ENCODE data around the gene CDCA4.

CDCA4 gene

DNA sequence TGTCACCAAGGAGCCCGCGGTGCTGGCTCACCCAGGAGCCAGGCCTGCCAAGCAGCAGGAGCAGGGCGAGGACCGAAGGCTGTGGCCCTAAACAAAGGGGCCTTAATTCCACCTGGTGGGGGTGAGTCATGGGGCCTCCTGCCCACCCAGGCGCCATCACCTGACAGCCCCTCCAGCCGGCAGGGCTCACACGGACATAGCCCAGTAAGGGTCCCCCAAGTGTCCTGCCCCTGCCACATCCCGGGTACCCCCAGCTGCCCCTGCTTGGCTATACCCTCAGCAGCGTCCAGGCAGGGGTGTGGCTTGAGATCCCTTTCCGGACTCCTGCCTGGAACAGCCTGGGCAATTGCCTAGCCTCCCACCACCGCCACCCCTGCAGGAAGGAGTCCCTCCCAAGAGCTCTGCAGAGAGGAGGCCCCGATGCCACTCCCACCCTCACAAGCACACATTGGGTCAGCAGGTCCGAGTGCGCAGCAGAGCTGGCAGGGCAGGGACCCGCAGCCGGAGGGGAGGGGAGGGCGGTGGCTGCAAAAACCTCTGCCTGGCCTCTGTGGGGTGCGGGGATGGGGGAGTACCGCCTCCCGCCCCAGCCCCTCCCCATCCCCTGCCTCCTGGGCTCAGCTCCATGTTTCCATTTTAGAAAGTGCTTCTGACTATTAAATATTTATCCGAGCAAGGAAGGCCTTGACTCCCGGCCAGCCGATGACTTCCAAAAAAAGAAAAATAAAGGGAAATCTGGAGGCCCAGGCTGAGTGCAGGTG lies 47.3 kb downstream of the CDCA4 start:
- no peak for DNase-seq (ENCODE audit: low read depth)
- no peak overlapping the region for H3K4me3 ChIP-seq (ENCODE audit: low read depth, low read length)

DNA sequence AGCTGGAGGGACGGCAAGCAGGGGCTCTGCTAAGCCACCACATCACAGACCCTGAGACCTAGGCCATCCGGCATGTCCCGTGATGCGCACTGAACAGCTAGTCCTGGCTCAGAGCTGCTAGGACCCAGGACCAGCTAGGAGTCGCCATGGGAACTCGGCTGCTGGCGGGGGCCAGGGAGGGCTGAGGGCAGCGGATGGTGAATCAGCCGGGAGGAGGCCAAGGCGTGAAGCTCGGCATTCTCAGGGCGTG lies 47.8 kb downstream of the CDCA4 start:
- H3K4me3 ChIP-seq (ENCODE audit: low read depth, low read length): no peak overlapping the region
- TF ChIP-seq, protein P1, sequence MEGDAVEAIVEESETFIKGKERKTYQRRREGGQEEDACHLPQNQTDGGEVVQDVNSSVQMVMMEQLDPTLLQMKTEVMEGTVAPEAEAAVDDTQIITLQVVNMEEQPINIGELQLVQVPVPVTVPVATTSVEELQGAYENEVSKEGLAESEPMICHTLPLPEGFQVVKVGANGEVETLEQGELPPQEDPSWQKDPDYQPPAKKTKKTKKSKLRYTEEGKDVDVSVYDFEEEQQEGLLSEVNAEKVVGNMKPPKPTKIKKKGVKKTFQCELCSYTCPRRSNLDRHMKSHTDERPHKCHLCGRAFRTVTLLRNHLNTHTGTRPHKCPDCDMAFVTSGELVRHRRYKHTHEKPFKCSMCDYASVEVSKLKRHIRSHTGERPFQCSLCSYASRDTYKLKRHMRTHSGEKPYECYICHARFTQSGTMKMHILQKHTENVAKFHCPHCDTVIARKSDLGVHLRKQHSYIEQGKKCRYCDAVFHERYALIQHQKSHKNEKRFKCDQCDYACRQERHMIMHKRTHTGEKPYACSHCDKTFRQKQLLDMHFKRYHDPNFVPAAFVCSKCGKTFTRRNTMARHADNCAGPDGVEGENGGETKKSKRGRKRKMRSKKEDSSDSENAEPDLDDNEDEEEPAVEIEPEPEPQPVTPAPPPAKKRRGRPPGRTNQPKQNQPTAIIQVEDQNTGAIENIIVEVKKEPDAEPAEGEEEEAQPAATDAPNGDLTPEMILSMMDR (IDR thresholded peaks at IDR 0.05; ENCODE audit: low read depth, low read length, missing control alignments): no peak
- no peak for DNase-seq (ENCODE audit: low read depth)

More for the DNA sequence above, 47.3 kb downstream of the CDCA4 start:
- TF ChIP-seq, protein P1 (IDR thresholded peaks at IDR 0.05; ENCODE audit: low read depth, low read length, missing control alignments): no peak

DNA sequence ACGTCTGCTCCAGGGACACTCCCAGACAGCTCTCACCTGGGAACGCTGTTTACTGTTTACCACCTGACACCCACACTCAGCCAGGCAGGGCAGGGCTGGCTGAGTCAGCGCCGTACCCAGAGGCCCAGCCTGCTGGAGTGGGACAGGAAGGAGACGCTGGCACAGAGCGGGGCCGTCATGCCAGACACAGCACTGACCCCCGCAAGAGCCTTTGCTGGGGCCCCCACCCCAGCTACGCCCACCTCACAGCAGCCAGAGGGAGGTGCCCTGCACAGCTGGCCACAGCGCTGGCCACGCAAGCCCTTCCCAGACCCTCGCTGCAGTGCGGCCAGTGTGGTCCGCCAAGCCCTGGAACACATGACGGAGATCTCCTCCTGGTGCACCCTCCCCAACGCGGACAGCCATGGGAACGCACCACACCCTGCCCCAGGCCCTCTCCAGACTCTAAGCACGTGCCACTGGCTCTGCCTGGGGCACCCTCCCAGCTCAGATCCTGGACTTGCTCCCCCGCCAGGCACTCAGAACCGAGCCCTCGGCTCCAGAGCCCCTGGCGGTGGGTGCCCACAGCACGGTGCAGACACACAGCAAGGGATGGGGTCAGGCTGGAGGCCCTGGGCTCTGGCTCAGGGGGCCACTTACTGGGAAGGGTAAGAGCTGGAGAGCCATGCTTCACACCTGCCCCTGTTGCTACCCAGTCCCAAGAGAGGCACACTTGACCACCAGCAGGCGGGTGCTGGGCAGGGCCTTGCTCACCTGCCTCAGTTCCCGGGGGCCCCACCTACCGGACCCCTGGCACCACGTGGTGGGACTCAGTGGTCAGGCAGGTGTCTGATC lies 48.4 kb downstream of the CDCA4 start:
- TF ChIP-seq, protein P1 (IDR thresholded peaks at IDR 0.05; ENCODE audit: low read depth, low read length, missing control alignments): no peak
- DNase-seq (ENCODE audit: low read depth): no peak
- H3K4me3 ChIP-seq (ENCODE audit: low read depth, low read length): no peak overlapping the region

DNA sequence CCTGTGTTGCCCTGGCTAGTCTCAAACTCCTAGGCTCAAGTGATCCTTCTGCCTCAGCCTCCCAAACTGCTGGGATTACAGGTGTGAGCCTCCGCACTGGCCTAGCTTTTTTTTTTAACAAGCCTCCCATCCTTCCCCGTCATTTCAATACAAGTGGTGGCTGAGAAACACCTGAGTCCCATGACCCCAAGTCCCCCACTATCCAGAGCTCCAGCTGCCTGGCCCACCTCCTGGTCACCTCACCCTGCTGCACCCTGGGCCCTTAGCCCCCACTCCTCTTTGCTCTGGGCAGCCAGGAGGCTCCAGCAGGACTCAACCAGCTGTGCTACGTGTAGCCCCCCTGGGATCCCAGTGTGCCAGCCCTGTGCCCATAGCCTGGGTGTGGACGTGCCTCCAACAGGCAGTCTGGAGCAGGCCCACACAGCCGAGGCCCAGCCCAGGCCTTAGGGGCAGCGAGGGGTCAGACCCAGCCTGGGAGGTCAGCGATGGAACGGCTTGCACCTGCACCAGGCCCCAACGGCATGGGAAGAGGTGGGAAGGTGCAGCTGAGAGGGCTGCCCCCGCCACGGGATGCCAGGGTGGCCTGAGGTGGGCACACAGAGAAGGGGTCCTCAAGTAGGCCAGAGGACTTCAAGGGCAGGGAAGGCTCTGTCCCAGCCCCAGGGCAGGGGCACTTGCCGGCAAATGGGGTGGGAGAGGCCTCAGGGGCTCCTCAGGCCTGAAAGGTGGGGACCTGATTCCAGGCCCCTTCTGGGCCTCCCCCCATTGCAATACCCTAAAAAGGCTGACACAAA lies 49.2 kb downstream of the CDCA4 start:
- no peak overlapping the region for H3K4me3 ChIP-seq (ENCODE audit: low read depth, low read length)
- TF ChIP-seq, protein P1 (IDR thresholded peaks at IDR 0.05; ENCODE audit: low read depth, low read length, missing control alignments): no peak
- DNase-seq (ENCODE audit: low read depth): no peak

DNA sequence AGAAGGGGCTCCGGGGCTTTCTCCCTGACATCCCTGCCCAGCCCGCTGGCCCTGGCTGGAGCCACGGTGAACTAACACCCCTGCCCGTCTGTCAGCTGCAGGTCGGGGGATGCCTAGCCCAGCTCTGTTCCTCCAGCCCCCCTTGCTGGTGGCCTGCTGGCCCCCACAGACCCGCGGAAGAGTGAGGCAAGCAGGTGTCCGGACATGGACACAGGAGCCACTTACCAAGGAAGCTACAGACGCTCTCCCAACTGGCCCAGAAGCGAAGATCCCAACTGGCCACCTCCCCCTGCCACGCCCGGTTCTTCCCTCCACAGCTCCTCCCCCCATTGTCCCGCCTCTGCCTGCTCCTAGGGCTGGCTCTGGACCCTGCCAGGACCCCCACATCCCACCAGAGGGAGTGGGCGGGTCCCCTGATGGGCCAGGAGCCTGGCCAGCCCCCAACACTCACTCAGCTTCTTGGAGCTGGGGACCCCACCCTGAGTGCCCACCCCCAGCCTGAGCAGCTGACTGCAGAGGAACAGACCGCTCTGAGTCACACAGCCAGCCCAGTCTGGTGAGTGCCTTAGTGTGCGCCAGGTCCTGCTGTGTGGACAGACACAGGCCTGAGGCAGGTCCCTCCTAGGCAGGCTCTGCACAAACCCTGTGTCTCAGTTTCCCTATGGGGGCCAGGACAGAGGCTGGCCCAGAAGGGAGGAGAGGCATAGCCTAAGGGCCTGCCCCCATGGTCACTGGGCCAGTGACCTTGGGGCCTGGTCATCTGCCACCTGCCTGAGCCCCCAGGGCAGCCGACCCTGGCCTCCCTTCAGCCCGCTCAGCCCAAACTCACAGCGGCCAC lies 50.4 kb downstream of the CDCA4 start:
- TF ChIP-seq, protein P1 (IDR thresholded peaks at IDR 0.05; ENCODE audit: low read depth, low read length, missing control alignments): no peak
- DNase-seq (ENCODE audit: low read depth): no peak
- no peak overlapping the region for H3K4me3 ChIP-seq (ENCODE audit: low read depth, low read length)

DNA sequence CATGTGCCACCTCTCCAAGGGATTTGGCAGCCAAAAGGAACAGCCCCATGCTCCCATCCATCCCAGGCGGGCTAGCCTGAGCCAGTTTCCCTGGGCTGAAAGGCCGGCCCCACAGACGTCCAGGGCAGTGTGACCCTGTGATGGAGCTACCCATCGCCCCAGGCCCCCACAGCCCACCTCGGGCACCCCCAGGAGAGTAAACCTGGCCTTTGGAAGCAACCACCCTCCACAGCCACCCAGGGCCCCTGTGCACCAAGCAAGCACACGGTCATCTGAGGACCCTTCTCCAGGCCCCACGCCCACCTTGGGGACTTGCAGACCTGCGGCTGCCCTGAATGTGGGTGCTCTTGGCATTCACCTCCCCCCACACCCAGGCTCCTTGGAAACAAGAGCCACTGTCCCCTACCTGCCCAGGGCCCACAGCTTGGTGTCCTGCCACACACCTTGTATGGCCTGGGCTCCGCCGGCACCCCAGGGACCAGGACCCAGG lies 51.1 kb downstream of the CDCA4 start:
- H3K4me3 ChIP-seq (ENCODE audit: low read depth, low read length): no peak overlapping the region
- TF ChIP-seq, protein P1 (IDR thresholded peaks at IDR 0.05; ENCODE audit: low read depth, low read length, missing control alignments): no peak
- no peak for DNase-seq (ENCODE audit: low read depth)
